SK-MEL-5 (cell line): Measurements from ENCODE around the gene CD109. TPM values are rescaled to one million over a fixed set of nuclear protein-coding genes. Genes with fewer than 3 reads are reported as not detected.

Experiments
- DNase-seq: peaks from one replicate; pipeline ENCODE4 v3.0.0-alpha.2; 2016; ENCODE audit warnings: low read depth, low spot score
- in situ Hi-C: cut with HindIII; loops from 2 replicates; pipeline ENCODE4 v1.10.0; 2016; ENCODE audit warnings: low sequenced_read_pairs, high pct_unique_total_duplicates, low pct_unique_long_range_greater_than_20kb
- total RNA-seq: library from RNA; depleted of rRNA; stranded (reverse); fragments of >200 nt; shearing (Covaris generic); gene quantifications from 2 replicates; pipeline ENCODE4 v1.2.3, GENCODE V29; 2014; rRNA removed

CD109 gene
- total RNA-seq, 1 experiment from 2014 or later, result 53.1 TPM

DNA sequence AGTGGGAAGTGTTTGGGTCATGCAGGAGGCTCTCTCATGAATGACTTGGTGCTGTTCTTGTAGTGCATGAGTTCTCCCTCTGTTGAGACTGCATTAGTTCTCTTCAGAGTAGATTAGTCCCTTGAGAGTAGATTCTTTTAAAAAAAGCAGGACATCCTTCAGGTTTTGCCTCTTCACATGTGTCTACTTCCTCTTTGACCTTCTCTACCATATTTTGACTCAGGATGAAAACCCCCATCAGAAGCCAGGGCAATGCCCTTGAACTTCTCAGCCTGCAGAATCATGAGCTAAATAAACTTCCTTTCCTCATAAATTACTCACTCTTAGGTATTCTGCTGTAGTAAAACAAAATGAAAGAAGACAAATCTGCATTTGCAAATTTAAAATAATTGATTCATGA is 170.3 kb downstream of the CD109 start:
- in situ Hi-C loops, result no loop called here
- no peak for DNase-seq

- DNase-seq, result no peak
These were observed 171.4 kb downstream of the CD109 start for GRCh38 chr6:73867411-73867810.

DNA sequence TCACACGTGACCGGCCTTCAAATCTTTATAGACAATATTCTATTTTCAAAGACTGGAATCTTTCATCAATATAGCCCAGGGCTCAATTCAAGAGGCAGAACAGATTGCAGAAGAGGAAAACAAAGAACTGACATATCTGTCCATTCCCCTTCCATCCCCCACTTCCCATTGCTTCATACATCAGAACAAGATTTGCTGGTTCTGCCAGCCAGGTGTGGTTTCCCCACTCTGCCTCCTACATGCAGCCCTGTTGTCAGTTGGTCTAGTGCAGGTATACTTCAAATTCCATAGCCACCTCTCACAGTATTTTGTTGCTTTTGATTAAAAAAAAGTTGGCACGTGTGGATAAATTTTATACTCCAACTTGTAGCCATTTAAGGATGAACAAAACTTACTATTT is 174.9 kb downstream of the CD109 start:
- in situ Hi-C loops, result no loop called here

More at GRCh38 chr6:73867411-73867810, 171.4 kb downstream of the CD109 start:
- in situ Hi-C loops, result no loop called here

GRCh38 chr6:73873081-73873480 is 177.1 kb downstream of the CD109 start:
- no peak for DNase-seq
- in situ Hi-C loops, result no loop called here

More for the DNA sequence above, 174.9 kb downstream of the CD109 start:
- DNase-seq, result no peak

Other genes with a start within 250 kb of the CD109 start
- gene CGAS, start 243.9 kb upstream of the CD109 start, total RNA-seq, result not detected in 2 replicates
- 22.6 and 26.3 TPM in 2 replicates for gene MTO1, start 234.5 kb upstream of the CD109 start, total RNA-seq
- 12,462 and 13,460 TPM in 2 replicates for gene EEF1A1, start 175.2 kb upstream of the CD109 start, total RNA-seq
- gene SLC17A5, start 42.2 kb upstream of the CD109 start, total RNA-seq, result 24.9 and 25.0 TPM in 2 replicates